Activated CD4-positive, alpha-beta T cell treated with anti-CD3 and anti-CD28 coated beads, Interleukin-2, Interleukin-6, amounts not matched to agents 100 ng/mL and 50 ng/mL, durations not matched to agents 16 hours and 8 hours (primary cell): ENCODE data around the gene PDE4D.

ENCODE experiments used
- DNase-seq: peaks from one replicate; pipeline ENCODE4 v3.0.0-alpha.2; 2020

PDE4D gene

DNA sequence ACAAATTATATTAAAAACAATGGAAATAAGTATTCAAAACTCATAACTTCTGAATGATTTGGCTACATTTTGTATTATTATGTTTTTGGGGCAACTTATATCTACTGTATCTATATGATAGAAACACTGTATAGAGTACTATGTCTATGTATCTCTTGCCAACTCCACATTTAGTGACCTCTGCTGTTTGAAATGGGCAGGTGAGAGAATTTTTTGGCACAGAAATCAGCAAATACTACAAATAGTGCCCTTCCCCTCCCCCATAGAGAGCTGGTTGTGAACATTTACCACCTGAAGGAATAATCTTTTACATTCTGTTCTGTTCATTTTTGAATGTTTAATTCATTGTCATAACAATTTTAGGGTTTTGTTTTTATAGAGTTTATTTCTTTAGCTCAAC is 545.3 kb downstream of the PDE4D start:
- no peak for DNase-seq

DNA sequence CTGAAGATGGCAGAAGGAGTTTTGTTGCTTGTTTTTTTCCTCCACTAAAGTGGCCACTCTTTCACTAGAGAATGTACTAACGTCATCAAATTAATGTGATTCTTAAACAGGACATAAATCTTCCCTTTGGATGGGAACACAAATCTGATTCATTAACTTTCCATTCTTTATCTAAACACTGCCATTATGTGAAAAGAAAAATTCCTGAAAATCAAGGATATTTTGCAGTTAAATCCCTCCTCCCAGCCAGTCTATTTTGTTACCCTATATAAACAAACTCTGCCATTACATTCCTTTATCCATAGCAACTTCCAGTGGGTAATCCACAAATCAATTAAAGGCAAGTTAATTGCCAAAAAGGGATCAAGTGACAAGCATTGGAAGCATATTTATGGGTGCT is 546.5 kb downstream of the PDE4D start:
- DNase-seq = no peak

DNA sequence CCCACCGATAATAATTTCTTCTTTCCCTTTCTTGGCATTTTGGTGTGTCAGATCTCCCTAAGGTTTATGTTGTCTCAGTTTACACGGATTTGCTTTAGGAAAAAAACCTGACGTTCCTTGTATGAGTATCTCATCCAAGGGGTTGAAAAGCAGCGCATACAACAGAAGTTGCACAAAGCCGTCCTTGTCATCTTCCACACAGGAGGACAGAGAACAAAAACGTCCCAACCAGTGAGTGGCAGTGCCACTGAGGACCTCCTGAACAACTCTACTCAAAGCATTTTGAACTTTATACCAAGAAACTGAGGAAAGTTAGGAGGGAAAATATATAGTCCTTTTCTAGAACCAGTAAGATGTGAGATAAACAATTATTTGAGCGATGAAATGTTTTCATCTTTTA is 547.0 kb downstream of the PDE4D start:
- no peak for DNase-seq

- DNase-seq = no peak
These were observed 551.3 kb downstream of the PDE4D start for GRCh38 chr5:59342181-59342580.

DNA sequence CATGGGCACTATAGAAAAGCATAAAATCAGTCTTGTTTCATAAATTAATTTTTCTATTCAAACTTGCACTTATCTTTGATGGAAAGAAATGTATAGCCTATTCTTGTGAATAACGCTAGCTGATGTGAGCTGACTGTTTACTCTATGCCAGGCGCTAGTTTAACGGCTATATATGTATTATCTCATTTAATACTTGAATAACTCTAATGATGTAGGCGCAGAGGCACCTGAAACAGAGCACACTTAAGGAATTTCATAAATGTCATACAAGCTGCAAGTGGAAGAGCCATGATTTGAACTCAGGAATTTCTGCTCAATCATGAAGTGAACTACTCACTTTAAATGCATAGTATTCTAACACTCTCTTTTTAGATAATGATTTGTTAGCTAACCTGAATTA is 551.8 kb downstream of the PDE4D start:
- no peak for DNase-seq

- DNase-seq = no peak
These were observed 552.4 kb downstream of the PDE4D start for GRCh38 chr5:59341155-59341554.

GRCh38 chr5:59340637-59341036 is 552.9 kb downstream of the PDE4D start:
- DNase-seq = no peak

DNA sequence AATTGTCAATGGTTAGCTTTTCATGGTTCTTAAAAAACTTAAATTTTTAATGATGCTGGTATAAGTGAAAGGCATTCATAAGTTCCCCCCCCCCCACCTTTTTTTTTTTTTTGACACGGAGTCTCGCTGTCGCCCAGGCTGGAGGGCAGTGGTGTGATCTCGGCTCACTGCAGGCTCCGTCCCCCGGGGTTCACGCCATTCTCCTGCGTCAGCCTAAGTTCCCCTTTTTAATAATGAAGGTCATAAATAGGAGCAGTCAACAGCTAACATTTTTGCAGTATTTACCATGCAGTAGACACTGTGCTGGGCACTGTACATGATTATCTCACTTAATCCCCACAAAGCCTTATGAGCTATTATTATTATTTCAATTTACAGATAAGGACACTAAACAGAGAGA is 556.3 kb downstream of the PDE4D start:
- no peak for DNase-seq

DNA sequence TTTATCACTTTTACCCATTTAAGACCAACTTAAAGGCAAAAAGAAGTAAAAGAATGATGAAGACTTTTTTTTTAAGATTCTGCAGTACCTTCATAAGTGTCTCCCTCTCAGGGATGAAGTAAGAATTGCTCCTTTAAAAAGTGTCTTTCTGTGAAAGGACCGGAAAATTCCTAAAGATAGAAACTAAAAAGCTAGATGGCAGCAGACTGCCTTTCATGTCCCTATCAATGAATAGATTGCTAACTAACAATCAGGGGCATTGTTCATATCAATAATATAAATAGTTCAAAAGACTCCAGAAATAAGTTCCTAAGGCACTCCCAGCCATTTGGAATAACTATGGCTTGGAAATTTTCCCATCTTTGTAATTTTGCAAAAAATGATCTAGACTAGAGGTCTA is 558.0 kb downstream of the PDE4D start:
- DNase-seq = no peak

DNA sequence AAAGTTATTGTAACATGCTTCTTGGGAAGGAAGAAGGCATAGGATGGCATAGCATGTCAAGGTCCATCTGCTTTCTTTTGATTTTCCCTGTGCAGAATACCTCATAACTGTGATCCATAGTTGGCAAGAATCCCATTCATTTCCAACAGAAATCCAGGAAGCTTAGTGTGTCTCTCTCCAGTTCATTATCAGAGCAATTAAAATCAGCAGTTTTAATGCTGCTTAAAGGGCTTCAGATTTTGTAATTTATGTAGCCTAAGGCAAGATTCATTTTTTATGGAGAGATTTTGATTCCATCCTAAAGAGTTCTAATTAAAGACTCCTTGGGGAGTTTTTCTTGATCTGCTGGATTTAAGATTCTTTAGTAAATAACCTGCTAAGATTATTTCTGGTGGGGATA is 560.1 kb downstream of the PDE4D start:
- DNase-seq = no peak

GRCh38 chr5:59332236-59332973 is 561.1 kb downstream of the PDE4D start:
- DNase-seq = no peak

- DNase-seq = no peak
These were observed 562.8 kb downstream of the PDE4D start for GRCh38 chr5:59330680-59331079.

DNA sequence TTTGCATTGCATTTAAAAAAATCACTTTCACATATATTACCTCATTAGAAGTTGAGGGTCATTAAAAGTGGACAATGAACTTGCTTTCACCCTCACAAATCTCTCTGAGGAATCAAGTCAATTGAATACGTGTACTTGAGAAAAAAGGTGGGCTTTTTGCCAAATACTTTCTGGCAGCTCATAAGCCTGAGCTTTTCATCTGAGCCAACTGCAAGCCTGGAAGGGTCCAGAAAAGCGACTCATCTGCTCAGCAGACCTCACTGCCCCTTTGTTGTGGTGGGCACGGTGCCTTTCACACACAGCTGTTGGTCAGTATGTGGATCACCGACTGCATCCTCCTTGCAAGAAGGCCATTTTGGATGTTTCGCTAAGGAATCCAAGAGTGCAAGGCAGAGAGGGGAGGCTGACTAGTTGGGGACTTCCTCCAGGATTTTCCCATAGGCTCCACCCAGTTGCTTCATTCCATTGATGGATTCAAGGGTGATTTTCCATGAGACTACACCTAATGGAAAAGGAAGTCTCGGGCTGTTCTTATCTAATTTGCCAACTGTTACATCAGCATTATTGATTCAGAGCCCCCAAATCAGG is 564.7 kb downstream of the PDE4D start:
- no peak for DNase-seq

- DNase-seq = no peak
These were observed 566.1 kb downstream of the PDE4D start for GRCh38 chr5:59327191-59327980.

GRCh38 chr5:59326596-59326995 is 566.9 kb downstream of the PDE4D start:
- no peak for DNase-seq

DNA sequence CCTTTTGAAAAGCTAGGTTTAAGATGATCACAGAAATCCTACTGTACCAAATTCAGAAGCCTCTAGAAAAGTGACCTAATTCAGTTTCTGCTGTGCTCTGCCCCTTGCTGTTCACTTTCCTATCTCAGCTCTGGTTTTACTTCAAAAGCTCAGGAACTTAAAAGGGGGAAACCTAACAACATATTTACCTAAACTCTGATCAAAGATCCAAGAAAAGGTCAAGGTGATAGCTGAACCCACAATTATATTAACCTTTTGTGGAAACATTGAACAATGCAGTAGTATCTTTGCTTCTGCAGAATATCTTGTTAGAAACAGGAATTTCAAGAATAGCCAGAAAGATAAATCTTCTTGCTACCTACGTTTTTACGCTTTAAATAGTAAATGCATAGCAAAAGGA is 568.5 kb downstream of the PDE4D start:
- DNase-seq = no peak

DNA sequence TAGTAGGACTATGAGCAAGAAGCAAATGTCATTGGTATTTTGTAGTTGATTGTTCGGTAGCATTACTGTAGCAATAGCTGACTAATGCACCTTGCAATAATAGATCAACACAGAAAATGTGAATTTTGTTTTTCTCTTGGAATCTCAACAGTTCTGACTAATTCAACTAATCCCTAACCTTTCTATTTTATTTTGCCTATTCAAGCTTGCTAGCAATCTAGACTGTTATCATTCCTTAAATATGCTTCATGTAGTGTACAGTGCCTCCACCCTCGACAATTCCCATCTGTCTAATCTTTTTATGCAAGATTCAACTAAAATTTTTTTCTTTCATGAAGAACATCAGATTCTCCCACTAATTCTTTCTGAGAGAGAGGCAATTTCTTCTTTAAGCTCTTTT is 570.6 kb downstream of the PDE4D start:
- DNase-seq = no peak

- no peak for DNase-seq
These were observed 571.5 kb downstream of the PDE4D start for GRCh38 chr5:59322058-59322457.

DNA sequence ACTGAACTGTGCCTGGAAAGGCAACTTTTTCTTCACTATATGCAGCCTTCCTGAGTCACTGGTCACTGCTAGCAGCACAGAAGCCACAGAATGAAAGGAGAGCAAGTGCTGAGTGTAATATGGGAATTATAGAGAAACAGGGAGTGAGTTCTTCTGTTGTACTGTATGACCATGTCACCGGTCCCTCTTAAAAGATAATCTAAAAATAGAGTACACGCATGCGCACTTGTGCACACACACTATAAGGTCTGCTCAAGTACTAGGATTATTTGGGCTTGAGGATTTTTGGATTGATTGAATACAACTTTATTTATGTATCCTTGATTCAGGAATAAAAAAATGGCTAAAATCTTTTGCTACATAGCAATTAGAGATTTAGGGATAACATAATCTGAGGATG is 571.9 kb downstream of the PDE4D start:
- no peak for DNase-seq

DNA sequence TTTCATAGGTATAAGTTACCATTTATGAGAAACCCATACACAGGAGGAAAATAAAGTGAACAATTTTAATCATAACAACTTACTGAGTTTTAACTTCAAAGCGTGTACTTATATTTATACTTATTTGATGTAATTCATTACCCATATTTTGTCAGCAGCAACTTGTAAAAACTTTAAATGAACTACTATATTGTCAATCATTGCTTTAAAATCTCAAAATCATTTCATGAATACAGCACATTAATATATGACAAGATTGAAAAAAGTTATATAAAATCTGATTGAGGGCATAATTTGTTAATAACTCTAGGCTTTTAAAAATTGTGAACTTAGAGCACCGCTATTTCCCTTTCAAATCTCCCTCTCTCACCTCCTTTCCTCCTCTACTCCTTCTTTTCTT is 573.1 kb downstream of the PDE4D start:
- DNase-seq = no peak

DNA sequence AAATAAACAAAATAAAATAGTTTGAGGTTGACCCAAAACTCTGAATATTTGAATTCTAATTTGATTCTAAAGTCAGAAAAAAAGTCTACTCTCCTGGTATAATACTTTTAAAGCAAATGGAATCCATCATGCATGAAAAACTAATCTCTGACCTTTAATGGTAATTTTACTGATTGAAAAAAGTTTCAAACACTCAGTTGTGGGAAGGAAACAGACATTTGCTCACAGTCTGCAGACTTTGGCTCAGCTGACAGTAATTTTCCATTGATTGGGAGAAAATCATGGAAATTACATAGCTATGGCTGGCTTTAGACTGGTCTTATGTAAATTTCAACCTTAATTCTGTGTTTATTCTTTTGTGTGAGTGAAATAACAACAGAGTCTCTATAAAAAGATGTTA is 574.3 kb downstream of the PDE4D start:
- no peak for DNase-seq

- no peak for DNase-seq
These were observed 575.7 kb downstream of the PDE4D start for GRCh38 chr5:59317774-59318205.

DNA sequence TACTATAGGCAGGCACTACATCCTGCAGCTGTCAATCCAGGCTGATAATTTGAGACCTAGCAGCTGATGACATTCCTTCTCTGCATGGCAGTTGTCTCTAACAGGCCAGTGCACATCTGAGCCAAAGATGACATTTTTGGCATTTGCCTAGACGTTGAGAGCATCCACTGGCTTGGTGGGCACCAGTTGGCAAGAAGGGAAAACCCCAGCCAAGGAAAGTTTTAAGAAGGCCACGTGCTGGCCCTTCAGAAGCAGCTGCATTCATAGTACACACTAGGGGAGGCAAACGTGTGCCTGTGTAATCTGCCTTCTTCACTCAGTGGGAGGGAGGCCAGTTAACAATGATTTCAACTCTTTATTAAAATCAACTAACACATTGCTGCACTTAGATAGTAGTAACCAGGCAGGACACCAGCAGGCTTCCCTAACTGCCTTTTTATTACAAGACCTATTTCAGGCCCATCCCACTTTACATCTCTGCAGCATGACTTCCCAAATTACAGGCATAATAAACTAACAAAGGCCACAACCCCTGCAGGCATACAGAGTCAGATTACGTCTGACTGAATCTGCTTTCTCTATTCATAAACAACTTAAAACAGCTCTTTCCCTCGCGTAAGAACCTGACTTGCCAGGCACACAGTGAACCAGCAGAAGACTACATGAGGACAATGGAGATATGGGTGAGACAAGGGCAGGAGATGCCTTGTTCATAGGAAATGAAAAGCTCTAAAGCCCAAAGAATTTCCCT is 576.3 kb downstream of the PDE4D start:
- DNase-seq = no peak
